Ovary (tissue), 9 donors: Measurements from ENCODE around the gene AUTS2. TPM values are rescaled to one million over a fixed set of nuclear protein-coding genes. Genes with fewer than 3 reads are reported as not detected.

Source experiments
- DNase-seq, 5 donors: peaks; one replicate each; pipeline ENCODE4 v3.0.0-alpha.2; 2019 to 2020
- H3K27ac ChIP-seq, 2 donors: fragments of 200-600 bp; one replicate each; pipeline versions ENCODE4 v1.5.1 to v1.8.0; 2019 to 2022
- H3K27me3 ChIP-seq: fragments of 200-600 bp; one replicate; pipeline ENCODE4 v1.8.0; 2022
- H3K36me3 ChIP-seq: fragments of 200-600 bp; sonication (generic); one replicate; pipeline ENCODE4 v1.5.1; 2019
- H3K4me1 ChIP-seq: one replicate; pipeline ENCODE4 v1.8.1; 2013; ENCODE audit warnings: mild to moderate bottlenecking, moderate library complexity; ENCODE audit not compliant: insufficient read depth
- H3K4me3 ChIP-seq: fragments of 200-600 bp; sonication (generic); one replicate; pipeline ENCODE4 v1.5.1; 2017
- H3K9me3 ChIP-seq, 2 donors: fragments of 200-600 bp in 1 of 2; sonication (generic) in 1 of 2; one replicate each; pipeline versions ENCODE4 v1.5.1 to v1.8.1; 2013 to 2019; ENCODE audit warnings: mild to moderate bottlenecking in 1 of 2, moderate library complexity in 1 of 2
- EP300 ChIP-seq: sonication (generic); formaldehyde crosslinking; IDR thresholded peaks from one replicate; pipeline ENCODE4 v1.6.1; 2017; ENCODE audit warnings: antibody characterized with exemption
- POLR2A ChIP-seq: fragments of 450-650 bp; IDR thresholded peaks from one replicate; pipeline ENCODE4 v1.6.1; 2017; ENCODE audit warnings: antibody characterized with exemption, mild to moderate bottlenecking, moderate library complexity
- WGBS, 3 donors: extraction: QIAGEN DNeasy Blood & Tissue Kit in 1 of 3; methylation state at CpG; one replicate each; pipeline versions ENCODE4 v1.1.5 to v1.1.7; 2013 to 2017; 5-methylcytosine and 5-hydroxymethylcytosine counted together
- intact Hi-C, 4 donors: fragments of 100-400 bp; cut with DNase I; formaldehyde crosslinking; loops; one replicate each; pipeline versions ENCODE4 v1.11.0 to v1.15.1; 2022 to 2023
- polyA plus RNA-seq, 2 donors: library from polyadenylated mRNA; stranded (reverse); fragments of 200-250 nt in 1 of 2; fragments of 350-450 nt in 1 of 2; fragmentation: Illumina TruSeq in 1 of 2; extraction: RNeasy Lipid Tissue Mini Kit (QIAGEN cat#74804) in 1 of 2; gene quantifications; one replicate each; pipeline ENCODE4 v1.2.3, GENCODE V29; 2013 to 2014
- total RNA-seq, 7 donors: library from RNA; depleted of rRNA in 2 of 7; stranded (reverse); fragments of >200 nt in 2 of 7; fragmentation: NEBNext Ultra II Directional in 3 of 7; extraction: Animal tissue kit (Norgen Biotek cat#: 25700) in 3 of 7; gene quantifications; one replicate each; pipeline versions ENCODE4 v1.1.0 to v1.2.4, GENCODE V29; 2016 to 2023
- TF ChIP-seq, protein P1 (sequence below), 3 donors: fragments of 450-650 bp in 2 of 3; fragments of 200-600 bp in 1 of 3; IDR thresholded peaks; one replicate each; pipeline versions ENCODE4 v1.5.1 to v1.8.0; 2016 to 2022; ENCODE audit warnings: antibody characterized with exemption in 3 of 3, mild to moderate bottlenecking in 1 of 3
- donor health status: DM: no; HTN: no; CAD: no; lungs with moderate emphysema.
- donor health status: DM: no; HTN: no; CAD: no.
- donor health status: Bipolar disorder and iron deficiency.
- donor health status: DM: yes; HTN: yes; CAD: no.
- donor health status: DM: no; HTN: no; CAD: no.
- donor health status: DM: yes; HTN: yes; CAD: no.

The AUTS2 gene
- total and polyA plus RNA-seq, 9 donors: 18.3 to 60.9 (median 44.9) TPM

DNA sequence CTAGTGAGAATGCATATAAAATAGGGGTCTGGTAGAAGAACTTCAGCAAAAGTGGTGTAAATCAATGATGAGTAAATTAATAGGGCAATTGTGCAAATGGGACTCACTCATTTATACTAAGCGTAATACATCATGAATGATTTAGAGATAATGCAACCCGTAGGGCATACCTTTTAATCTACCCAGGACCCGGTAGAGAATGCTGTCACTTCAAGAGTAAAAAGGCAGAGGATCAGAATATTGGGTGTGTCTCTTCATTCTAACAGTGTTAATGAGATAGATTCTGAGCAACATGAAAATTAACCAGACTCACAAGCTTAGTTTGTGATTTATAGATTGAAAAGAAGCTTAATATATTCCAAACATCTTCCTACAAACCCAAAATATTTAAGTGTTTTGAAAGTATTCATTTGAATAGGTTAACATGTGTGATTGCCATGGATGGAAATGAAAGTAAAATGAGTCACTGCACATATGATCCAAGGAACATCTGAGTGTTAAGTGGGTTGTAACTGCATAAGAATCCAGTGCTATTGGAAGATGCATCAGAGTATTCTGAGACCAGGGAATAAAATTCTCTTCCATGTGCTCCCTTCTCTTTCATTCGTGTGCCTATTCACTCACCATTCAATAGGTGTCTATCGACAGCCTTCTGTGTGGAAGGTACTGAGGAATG, 690.6 kb downstream of the AUTS2 start:
- 88 to 91% (median 89%) methylated on average over 5 of the region's 5 CpGs for WGBS, 3 donors
- Histone ChIP-seq H3K9me3 (no peaks in the 10 kb centered on the region), H3K4me3 (no peak overlapping the region), H3K27me3 (no peaks in the 10 kb centered on the region), H3K4me1 (no peaks in the 10 kb centered on the region), H3K36me3 (no peaks in the 10 kb centered on the region), H3K27ac (no peak overlapping the region)
- intact Hi-C loops: no loop called here
- TF ChIP-seq POLR2A: no peak
- no peak for TF ChIP-seq EP300
- TF ChIP-seq, protein P1, sequence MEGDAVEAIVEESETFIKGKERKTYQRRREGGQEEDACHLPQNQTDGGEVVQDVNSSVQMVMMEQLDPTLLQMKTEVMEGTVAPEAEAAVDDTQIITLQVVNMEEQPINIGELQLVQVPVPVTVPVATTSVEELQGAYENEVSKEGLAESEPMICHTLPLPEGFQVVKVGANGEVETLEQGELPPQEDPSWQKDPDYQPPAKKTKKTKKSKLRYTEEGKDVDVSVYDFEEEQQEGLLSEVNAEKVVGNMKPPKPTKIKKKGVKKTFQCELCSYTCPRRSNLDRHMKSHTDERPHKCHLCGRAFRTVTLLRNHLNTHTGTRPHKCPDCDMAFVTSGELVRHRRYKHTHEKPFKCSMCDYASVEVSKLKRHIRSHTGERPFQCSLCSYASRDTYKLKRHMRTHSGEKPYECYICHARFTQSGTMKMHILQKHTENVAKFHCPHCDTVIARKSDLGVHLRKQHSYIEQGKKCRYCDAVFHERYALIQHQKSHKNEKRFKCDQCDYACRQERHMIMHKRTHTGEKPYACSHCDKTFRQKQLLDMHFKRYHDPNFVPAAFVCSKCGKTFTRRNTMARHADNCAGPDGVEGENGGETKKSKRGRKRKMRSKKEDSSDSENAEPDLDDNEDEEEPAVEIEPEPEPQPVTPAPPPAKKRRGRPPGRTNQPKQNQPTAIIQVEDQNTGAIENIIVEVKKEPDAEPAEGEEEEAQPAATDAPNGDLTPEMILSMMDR (IDR thresholded peaks at IDR 0.05): no peak
- no peak for DNase-seq

DNA sequence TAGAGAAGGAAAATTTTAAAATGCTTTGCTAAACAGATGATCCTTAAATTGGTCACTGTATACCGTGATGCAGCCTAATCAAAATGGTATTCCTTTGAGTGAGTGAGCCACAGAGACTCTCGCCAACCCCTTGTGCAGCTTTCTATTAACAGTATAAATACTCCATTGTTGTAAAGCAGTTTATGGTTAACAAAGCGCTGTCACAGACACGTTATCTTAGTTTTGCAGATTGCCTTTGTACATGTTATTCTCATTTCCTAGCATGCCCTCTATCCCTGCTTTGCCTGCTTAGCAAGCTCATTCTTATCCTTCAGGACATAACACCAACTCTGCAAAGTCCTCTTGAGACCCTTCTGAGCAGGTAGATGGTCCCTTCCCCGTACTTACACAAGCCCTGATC, 694.4 kb downstream of the AUTS2 start:
- Histone ChIP-seq H3K36me3 (no peaks in the 10 kb centered on the region), H3K27ac (no peak overlapping the region), H3K4me1 (no peaks in the 10 kb centered on the region), H3K27me3 (no peaks in the 10 kb centered on the region), H3K4me3 (no peak overlapping the region), H3K9me3 (no peaks in the 10 kb centered on the region)
- intact Hi-C loops: no loop called here
- WGBS, 3 donors: 94 to 98% (median 97%) methylated on average over 5 of the region's 5 CpGs
- no peak for TF ChIP-seq POLR2A
- TF ChIP-seq, protein P1 (IDR thresholded peaks at IDR 0.05): no peak
- no peak for TF ChIP-seq EP300
- no peak for DNase-seq

DNA sequence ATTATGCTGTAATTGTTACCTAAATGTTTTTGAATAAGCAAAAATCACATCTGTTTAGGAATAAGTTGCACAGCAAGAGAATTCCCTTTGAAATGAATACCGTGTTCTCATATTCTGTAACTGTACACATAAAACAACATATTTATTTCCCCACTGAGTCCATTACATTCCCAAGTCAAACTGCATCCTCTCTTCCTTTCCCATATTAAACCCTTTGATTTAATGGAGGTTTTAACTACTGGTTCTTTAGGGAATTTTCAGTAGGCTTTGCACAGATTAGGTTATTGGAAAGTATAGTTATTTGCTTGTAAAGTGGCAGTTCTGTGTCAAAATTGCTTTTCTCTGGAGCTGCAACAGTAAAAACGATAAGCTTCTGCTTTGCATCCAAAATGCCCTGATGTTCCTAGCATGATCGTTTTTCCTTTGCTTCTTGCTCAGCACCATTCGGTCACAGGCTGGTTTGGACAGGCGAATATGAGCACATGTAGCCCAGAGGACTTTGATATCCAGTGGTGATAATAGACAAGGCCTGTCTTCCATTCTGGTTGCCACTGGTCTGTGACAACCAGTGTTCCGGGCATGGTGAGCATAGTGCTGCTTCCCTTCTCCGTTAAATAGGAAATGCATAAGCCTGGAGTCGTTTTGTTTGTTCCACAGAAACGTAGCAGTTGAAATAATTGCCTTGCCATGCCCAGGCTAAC, 696.1 kb downstream of the AUTS2 start:
- Histone ChIP-seq H3K4me1 (no peaks in the 10 kb centered on the region), H3K9me3 (no peaks in the 10 kb centered on the region), H3K27ac (no peak overlapping the region), H3K4me3 (no peak overlapping the region), H3K36me3 (no peaks in the 10 kb centered on the region), H3K27me3 (no peaks in the 10 kb centered on the region)
- TF ChIP-seq POLR2A: no peak
- TF ChIP-seq, protein P1 (IDR thresholded peaks at IDR 0.05): no peak
- no peak for TF ChIP-seq EP300
- intact Hi-C loops: no loop called here
- no peak for DNase-seq
- 87 to 94% (median 91%) methylated on average over 9 of the region's 9 CpGs for WGBS, 3 donors

DNA sequence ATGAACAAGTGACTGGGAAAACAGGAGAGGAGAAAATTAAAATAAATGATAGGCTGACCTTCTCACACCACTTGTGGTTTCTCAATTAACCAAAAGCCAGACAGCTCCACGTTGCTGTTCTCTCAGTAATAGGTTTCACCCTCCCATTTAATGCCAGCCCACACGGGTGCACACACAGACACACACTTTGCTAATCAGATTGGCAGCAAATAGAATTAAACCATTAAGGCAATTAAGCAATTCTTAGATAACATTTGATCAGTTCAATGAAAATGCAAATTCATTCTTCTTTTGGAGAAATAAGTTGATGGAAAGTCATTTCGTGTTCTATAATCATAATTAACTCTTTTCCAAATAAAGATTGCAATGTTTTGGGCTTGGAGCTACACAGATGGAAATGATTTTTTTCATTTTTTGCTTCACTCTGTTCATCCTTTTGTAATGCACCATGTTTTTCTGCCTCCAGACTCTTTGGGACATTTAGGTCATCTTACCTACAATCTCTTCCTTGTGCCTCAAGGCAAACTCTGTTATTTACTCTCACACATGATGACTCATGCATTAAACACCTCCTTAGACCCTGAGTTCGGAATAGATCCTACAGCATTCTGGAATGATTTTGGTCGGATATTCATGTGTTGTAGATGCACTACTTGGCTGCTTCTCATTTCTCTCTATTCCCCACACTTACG, 700.7 kb downstream of the AUTS2 start:
- Histone ChIP-seq H3K9me3 (no peaks in the 10 kb centered on the region), H3K4me1 (no peaks in the 10 kb centered on the region), H3K27me3 (no peaks in the 10 kb centered on the region), H3K36me3 (no peaks in the 10 kb centered on the region), H3K4me3 (no peak overlapping the region), H3K27ac (no peak overlapping the region)
- intact Hi-C loops: no loop called here
- WGBS, 3 donors: 78 to 83% (median 79%) methylated on average over 6 of the region's 6 CpGs
- TF ChIP-seq POLR2A (no peak), EP300 (no peak)
- TF ChIP-seq, protein P1 (IDR thresholded peaks at IDR 0.05): no peak
- no peak for DNase-seq
